ENCODE results near the gene ABCG8. TPM values are rescaled to one million over a fixed set of nuclear protein-coding genes. Genes with fewer than 3 reads are reported as not detected.

The ABCG8 gene
- total RNA-seq, 1 donor from 2014 or later: 0.13 TPM

GRCh38 chr2:43837033-43837432 is 1.7 kb upstream of the ABCG8 start:
- H3K36me3 Mint-ChIP-seq (ENCODE audit: low read depth): no peaks in the 10 kb centered on the region
- H3K9me3 Mint-ChIP-seq: no peaks in the 10 kb centered on the region
- H3K27ac Mint-ChIP-seq: no peak overlapping the region
- no peak for DNase-seq (ENCODE audit: low spot score)
- H3K4me1 Mint-ChIP-seq (ENCODE audit: low read depth): no peaks in the 10 kb centered on the region
- H3K27me3 Mint-ChIP-seq (ENCODE audit: insufficient read depth): peaks cover 6% of the 10 kb centered on the region
- intact Hi-C loops (cut with micrococcal nuclease): no loop called here
- H3K4me3 Mint-ChIP-seq: no peak overlapping the region

- Mint-ChIP-seq H3K9me3 (no peaks in the 10 kb centered on the region), H3K4me1 (ENCODE audit: low read depth) (no peaks in the 10 kb centered on the region), H3K36me3 (ENCODE audit: low read depth) (no peaks in the 10 kb centered on the region), H3K27me3 (ENCODE audit: insufficient read depth) (peaks cover 6% of the 10 kb centered on the region), H3K27ac (no peak overlapping the region), H3K4me3 (no peak overlapping the region)
- no peak for DNase-seq (ENCODE audit: low spot score)
- intact Hi-C loops (cut with micrococcal nuclease): no loop called here
These were observed 776 bp upstream of the ABCG8 start for GRCh38 chr2:43837831-43838559.

GRCh38 chr2:43839776-43840564 is 1.2 kb downstream of the ABCG8 start:
- Mint-ChIP-seq H3K27ac (no peak overlapping the region), H3K4me3 (no peak overlapping the region), H3K36me3 (ENCODE audit: low read depth) (no peaks in the 10 kb centered on the region), H3K27me3 (ENCODE audit: insufficient read depth) (peaks cover 4% of the 10 kb centered on the region), H3K9me3 (no peaks in the 10 kb centered on the region), H3K4me1 (ENCODE audit: low read depth) (no peaks in the 10 kb centered on the region)
- intact Hi-C loops (cut with micrococcal nuclease): no loop called here
- no peak for DNase-seq (ENCODE audit: low spot score)

GRCh38 chr2:43840965-43841364 is 2.2 kb downstream of the ABCG8 start:
- Mint-ChIP-seq H3K27ac (no peak overlapping the region), H3K4me3 (no peak overlapping the region), H3K27me3 (ENCODE audit: insufficient read depth) (peaks cover 4% of the 10 kb centered on the region), H3K4me1 (ENCODE audit: low read depth) (no peaks in the 10 kb centered on the region), H3K9me3 (no peaks in the 10 kb centered on the region), H3K36me3 (ENCODE audit: low read depth) (no peaks in the 10 kb centered on the region)
- intact Hi-C loops (cut with micrococcal nuclease): no loop called here
- DNase-seq (ENCODE audit: low spot score): no peak

- Mint-ChIP-seq H3K27me3 (ENCODE audit: insufficient read depth) (peaks cover 4% of the 10 kb centered on the region), H3K4me1 (ENCODE audit: low read depth) (no peaks in the 10 kb centered on the region), H3K36me3 (ENCODE audit: low read depth) (no peaks in the 10 kb centered on the region), H3K9me3 (no peaks in the 10 kb centered on the region), H3K27ac (no peak overlapping the region), H3K4me3 (no peak overlapping the region)
- intact Hi-C loops (cut with micrococcal nuclease): no loop called here
- DNase-seq (ENCODE audit: low spot score): no peak
These were observed 3.4 kb downstream of the ABCG8 start for GRCh38 chr2:43841949-43842865.

- peaks cover 4% of the 10 kb centered on the region for H3K27me3 Mint-ChIP-seq (ENCODE audit: insufficient read depth)
These were observed 4.1 kb downstream of the ABCG8 start for GRCh38 chr2:43842866-43843226.

GRCh38 chr2:43845181-43845580 is 6.4 kb downstream of the ABCG8 start:
- peaks cover 7% of the 10 kb centered on the region for H3K27me3 Mint-ChIP-seq (ENCODE audit: insufficient read depth)
- H3K27ac Mint-ChIP-seq: no peak overlapping the region
- no peak overlapping the region for H3K4me3 Mint-ChIP-seq
- H3K9me3 Mint-ChIP-seq: no peaks in the 10 kb centered on the region
- no peaks in the 10 kb centered on the region for H3K4me1 Mint-ChIP-seq (ENCODE audit: low read depth)
- intact Hi-C loops (cut with micrococcal nuclease): no loop called here
- no peak for DNase-seq (ENCODE audit: low spot score)
- H3K36me3 Mint-ChIP-seq (ENCODE audit: low read depth): no peaks in the 10 kb centered on the region

More at GRCh38 chr2:43842866-43843226, 4.1 kb downstream of the ABCG8 start:
- intact Hi-C loops (cut with micrococcal nuclease): no loop called here
- Mint-ChIP-seq H3K27ac (no peak overlapping the region), H3K36me3 (ENCODE audit: low read depth) (no peaks in the 10 kb centered on the region), H3K4me1 (ENCODE audit: low read depth) (no peaks in the 10 kb centered on the region), H3K4me3 (no peak overlapping the region), H3K9me3 (no peaks in the 10 kb centered on the region)
- no peak for DNase-seq (ENCODE audit: low spot score)

- H3K9me3 Mint-ChIP-seq: no peaks in the 10 kb centered on the region
- no peak for DNase-seq (ENCODE audit: low spot score)
- H3K4me3 Mint-ChIP-seq: no peak overlapping the region
- H3K27me3 Mint-ChIP-seq (ENCODE audit: insufficient read depth): peaks cover 6% of the 10 kb centered on the region
- intact Hi-C loops (cut with micrococcal nuclease): no loop called here
- H3K36me3 Mint-ChIP-seq (ENCODE audit: low read depth): no peaks in the 10 kb centered on the region
- H3K27ac Mint-ChIP-seq: no peak overlapping the region
- no peaks in the 10 kb centered on the region for H3K4me1 Mint-ChIP-seq (ENCODE audit: low read depth)
These were observed 7.5 kb downstream of the ABCG8 start for GRCh38 chr2:43846140-43846793.

GRCh38 chr2:43848214-43848613 is 9.4 kb downstream of the ABCG8 start:
- DNase-seq (ENCODE audit: low spot score): no peak
- Mint-ChIP-seq H3K36me3 (ENCODE audit: low read depth) (no peaks in the 10 kb centered on the region), H3K27ac (no peak overlapping the region)

GRCh38 chr2:43851011-43851980 is 12.5 kb downstream of the ABCG8 start:
- no peak for DNase-seq (ENCODE audit: low spot score)
- Mint-ChIP-seq H3K4me3 (no peak overlapping the region), H3K36me3 (ENCODE audit: low read depth) (no peaks in the 10 kb centered on the region), H3K27ac (no peak overlapping the region), H3K27me3 (ENCODE audit: insufficient read depth) (peaks cover 8% of the 10 kb centered on the region), H3K4me1 (ENCODE audit: low read depth) (no peaks in the 10 kb centered on the region), H3K9me3 (no peaks in the 10 kb centered on the region)
- intact Hi-C loops (cut with micrococcal nuclease): no loop called here

More at GRCh38 chr2:43848214-43848613, 9.4 kb downstream of the ABCG8 start:
- H3K4me3 Mint-ChIP-seq: no peak overlapping the region
- H3K9me3 Mint-ChIP-seq: no peaks in the 10 kb centered on the region
- intact Hi-C loops (cut with micrococcal nuclease): no loop called here
- no peaks in the 10 kb centered on the region for H3K4me1 Mint-ChIP-seq (ENCODE audit: low read depth)
- H3K27me3 Mint-ChIP-seq (ENCODE audit: insufficient read depth): peaks cover 6% of the 10 kb centered on the region

- Mint-ChIP-seq H3K9me3 (no peaks in the 10 kb centered on the region), H3K27me3 (ENCODE audit: insufficient read depth) (peaks cover 10% of the 10 kb centered on the region), H3K27ac (no peak overlapping the region), H3K36me3 (ENCODE audit: low read depth) (no peaks in the 10 kb centered on the region), H3K4me3 (no peak overlapping the region), H3K4me1 (ENCODE audit: low read depth) (no peaks in the 10 kb centered on the region)
- intact Hi-C loops (cut with micrococcal nuclease): no loop called here
- DNase-seq (ENCODE audit: low spot score): no peak
These were observed 13.5 kb downstream of the ABCG8 start for GRCh38 chr2:43852196-43852730.
